GM23338 (cell line): Measurements from ENCODE around the gene GCC1.

Experiments used
- EZH2 ChIP-seq: fragments of 200-600 bp; sonication (generic); IDR thresholded peaks from one replicate; pipeline ENCODE4 v1.8.0; 2017; ENCODE audit warnings: antibody characterized with exemption, mild to moderate bottlenecking, low read depth; ENCODE audit not compliant: unreplicated experiment
- TF ChIP-seq, protein P1 (sequence below), 2 experiments: fragments of 200-600 bp in 1 of 2; sonication (generic) in 1 of 2; conservative IDR thresholded peaks; 2 replicates each; pipeline versions ENCODE4 v1.5.1 to v1.6.1; 2016 to 2017; ENCODE audit warnings: antibody characterized with exemption in 2 of 2, low read depth in 2 of 2, mild to moderate bottlenecking in 2 of 2, moderate library complexity in 1 of 2

DNA sequence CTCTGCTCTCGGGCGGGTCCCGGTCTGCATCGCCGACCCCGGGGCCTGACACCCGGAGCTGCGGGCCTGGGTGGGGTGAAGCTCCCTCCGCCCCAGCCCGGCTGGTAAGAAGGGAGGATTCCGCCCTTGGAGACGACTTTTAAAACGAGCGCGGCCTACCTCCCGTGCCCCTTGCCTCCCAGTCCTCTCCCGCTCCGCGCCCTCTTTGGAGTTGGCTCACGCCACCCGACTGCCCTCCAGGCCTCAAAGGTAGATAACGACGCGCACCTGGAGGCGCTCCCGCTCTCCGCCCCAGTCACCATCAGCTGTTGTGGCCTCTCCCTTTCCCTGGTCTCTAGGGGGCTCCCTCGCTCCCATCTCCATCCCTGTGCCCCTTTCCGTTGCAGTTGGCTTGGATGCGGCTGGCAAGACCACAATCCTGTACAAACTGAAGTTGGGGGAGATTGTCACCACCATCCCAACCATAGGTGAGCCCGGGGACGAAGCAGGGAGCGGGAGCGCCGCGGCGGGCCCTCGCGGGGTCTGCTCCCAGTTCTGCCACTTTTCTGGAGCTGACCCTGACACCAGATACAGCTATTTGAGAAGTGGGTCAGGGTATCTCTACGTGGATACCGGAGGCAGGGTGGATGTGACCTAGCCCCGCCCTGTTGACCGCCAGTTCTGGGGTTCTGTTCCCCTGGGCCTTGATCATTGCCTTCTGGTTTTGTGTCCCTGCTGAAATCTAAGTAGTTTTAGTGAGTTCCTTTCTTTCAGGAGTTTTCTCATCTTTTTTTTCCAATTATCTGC, 3.5 kb upstream of the GCC1 start:
- TF ChIP-seq EZH2: no peak
- TF ChIP-seq, protein P1, sequence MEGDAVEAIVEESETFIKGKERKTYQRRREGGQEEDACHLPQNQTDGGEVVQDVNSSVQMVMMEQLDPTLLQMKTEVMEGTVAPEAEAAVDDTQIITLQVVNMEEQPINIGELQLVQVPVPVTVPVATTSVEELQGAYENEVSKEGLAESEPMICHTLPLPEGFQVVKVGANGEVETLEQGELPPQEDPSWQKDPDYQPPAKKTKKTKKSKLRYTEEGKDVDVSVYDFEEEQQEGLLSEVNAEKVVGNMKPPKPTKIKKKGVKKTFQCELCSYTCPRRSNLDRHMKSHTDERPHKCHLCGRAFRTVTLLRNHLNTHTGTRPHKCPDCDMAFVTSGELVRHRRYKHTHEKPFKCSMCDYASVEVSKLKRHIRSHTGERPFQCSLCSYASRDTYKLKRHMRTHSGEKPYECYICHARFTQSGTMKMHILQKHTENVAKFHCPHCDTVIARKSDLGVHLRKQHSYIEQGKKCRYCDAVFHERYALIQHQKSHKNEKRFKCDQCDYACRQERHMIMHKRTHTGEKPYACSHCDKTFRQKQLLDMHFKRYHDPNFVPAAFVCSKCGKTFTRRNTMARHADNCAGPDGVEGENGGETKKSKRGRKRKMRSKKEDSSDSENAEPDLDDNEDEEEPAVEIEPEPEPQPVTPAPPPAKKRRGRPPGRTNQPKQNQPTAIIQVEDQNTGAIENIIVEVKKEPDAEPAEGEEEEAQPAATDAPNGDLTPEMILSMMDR (conservative IDR thresholded peaks at IDR 0.05; ENCODE audit: low read depth in 2 of 2): peak; percentile 62 to 92
